ENCODE data around the gene PTMA. TPM values are rescaled to one million over a fixed set of nuclear protein-coding genes. Genes with fewer than 3 reads are reported as not detected.

PTMA gene
- total and polyA plus RNA-seq, 7 donors = 124 to 347 (median 210) TPM

- intact Hi-C loops (cut with DNase I) = loop anchor here in 1 of 2 donors (5.0 kb wide), 1 partner anchor 106 kb away; no protein-coding TSS in a partner anchor
- peaks cover 20% of the 10 kb centered on the region for H3K4me1 ChIP-seq
These were observed 10.5 kb downstream of the PTMA start for GRCh38 chr2:231718799-231719198.

GRCh38 chr2:231720292-231720986 is 12.1 kb downstream of the PTMA start:
- WGBS, 3 donors = 84 to 87% (median 87%) methylated on average over 7 of the region's 7 CpGs
- Histone ChIP-seq H3K9me3 (no peaks in the 10 kb centered on the region), H3K27me3 (ENCODE audit: insufficient read depth in 3 of 3, low read length in 2 of 3) (no peaks in the 10 kb centered on the region), H3K4me3 (no peak overlapping the region), H3K4me1 (peaks cover 16% of the 10 kb centered on the region), H3K36me3 (ENCODE audit: insufficient read depth in 1 of 2, low read depth in 1 of 2) (no peaks in the 10 kb centered on the region), H3K27ac (no peak overlapping the region)
- DNase-seq (no peak), ATAC-seq (no peak)
- TF ChIP-seq CTCF (IDR thresholded peaks at IDR 0.05) = no peak
- intact Hi-C loops (cut with DNase I) = no loop called here

More at GRCh38 chr2:231718799-231719198, 10.5 kb downstream of the PTMA start:
- Histone ChIP-seq H3K36me3 (ENCODE audit: insufficient read depth in 1 of 2, low read depth in 1 of 2) (no peaks in the 10 kb centered on the region), H3K27me3 (ENCODE audit: insufficient read depth in 3 of 3, low read length in 2 of 3) (no peaks in the 10 kb centered on the region), H3K9me3 (no peaks in the 10 kb centered on the region), H3K4me3 (no peak overlapping the region), H3K27ac (no peak overlapping the region)
- 63 to 83% (median 67%) methylated on average over 6 of the region's 6 CpGs for WGBS, 3 donors
- DNase-seq = peak in 1 of 2 donors; percentile 32
- no peak for TF ChIP-seq CTCF (IDR thresholded peaks at IDR 0.05)
- ATAC-seq = no peak

GRCh38 chr2:231720987-231721966 is 13.0 kb downstream of the PTMA start:
- H3K4me1 ChIP-seq = peaks cover 12% of the 10 kb centered on the region
- DNase-seq = no peak
- H3K9me3 ChIP-seq = no peaks in the 10 kb centered on the region
- intact Hi-C loops (cut with DNase I) = no loop called here
- no peak overlapping the region for H3K4me3 ChIP-seq
- H3K36me3 ChIP-seq (ENCODE audit: insufficient read depth in 1 of 2, low read depth in 1 of 2) = no peaks in the 10 kb centered on the region
- no peak overlapping the region for H3K27ac ChIP-seq
- H3K27me3 ChIP-seq (ENCODE audit: insufficient read depth in 3 of 3, low read length in 2 of 3) = no peaks in the 10 kb centered on the region
- peak in 2 of 4 donors; percentile 12 to 27 for ATAC-seq
- 43 to 71% (median 51%) methylated on average over 8 of the region's 8 CpGs for WGBS, 3 donors
- no peak for TF ChIP-seq CTCF (IDR thresholded peaks at IDR 0.05)

- Histone ChIP-seq H3K4me3 (no peak overlapping the region), H3K4me1 (peaks cover 3% of the 10 kb centered on the region), H3K36me3 (ENCODE audit: insufficient read depth in 1 of 2, low read depth in 1 of 2) (no peaks in the 10 kb centered on the region), H3K27me3 (ENCODE audit: insufficient read depth in 3 of 3, low read length in 2 of 3) (no peaks in the 10 kb centered on the region), H3K27ac (no peak overlapping the region), H3K9me3 (no peaks in the 10 kb centered on the region)
- TF ChIP-seq CTCF (IDR thresholded peaks at IDR 0.05) = no peak
- no peak for DNase-seq
- WGBS, 3 donors = 85 to 87% (median 85%) methylated on average over 8 of the region's 8 CpGs
- ATAC-seq = no peak
- intact Hi-C loops (cut with DNase I) = no loop called here
These were observed 14.5 kb downstream of the PTMA start for GRCh38 chr2:231722721-231723307.

All from psoas muscle (tissue), 8 donors.